WERI-Rb-1 (cell line): ENCODE results near the gene B3GNT3.

Source experiments
- DNase-seq: peaks from one replicate; pipeline ENCODE4 v3.0.0-alpha.2; 2020
- H3K27ac ChIP-seq: fragments of 250-450 bp; sonication (Bioruptor Pico); 2 replicates; pipeline ENCODE4 v1.5.1; 2020; ENCODE audit warnings: mild to moderate bottlenecking, moderate library complexity
- H3K27me3 ChIP-seq: fragments of 250-450 bp; sonication (Bioruptor Pico); 2 replicates; pipeline ENCODE4 v1.5.1; 2021; ENCODE audit warnings: mild to moderate bottlenecking, low read depth, moderate library complexity; ENCODE audit not compliant: insufficient read depth, severe bottlenecking
- H3K36me3 ChIP-seq: fragments of 250-450 bp; sonication (Bioruptor Pico); 2 replicates; pipeline ENCODE4 v1.5.1; 2020; ENCODE audit warnings: mild to moderate bottlenecking, moderate library complexity
- H3K4me3 ChIP-seq: 2 replicates; pipeline ENCODE4 v1.5.1; 2011; ENCODE audit warnings: low read depth, mild to moderate bottlenecking, control low read depth, low read length
- H3K9me3 ChIP-seq: fragments of 250-450 bp; sonication (Bioruptor Pico); 2 replicates; pipeline ENCODE4 v1.5.1; 2021; ENCODE audit warnings: mild to moderate bottlenecking, moderate library complexity; ENCODE audit not compliant: severe bottlenecking
- TF ChIP-seq, protein P1 (sequence below): IDR thresholded peaks from 2 replicates; pipeline ENCODE4 v1.5.1; 2011; ENCODE audit warnings: low read depth, mild to moderate bottlenecking, control low read depth, inconsistent platforms, low read length

B3GNT3 gene

DNA sequence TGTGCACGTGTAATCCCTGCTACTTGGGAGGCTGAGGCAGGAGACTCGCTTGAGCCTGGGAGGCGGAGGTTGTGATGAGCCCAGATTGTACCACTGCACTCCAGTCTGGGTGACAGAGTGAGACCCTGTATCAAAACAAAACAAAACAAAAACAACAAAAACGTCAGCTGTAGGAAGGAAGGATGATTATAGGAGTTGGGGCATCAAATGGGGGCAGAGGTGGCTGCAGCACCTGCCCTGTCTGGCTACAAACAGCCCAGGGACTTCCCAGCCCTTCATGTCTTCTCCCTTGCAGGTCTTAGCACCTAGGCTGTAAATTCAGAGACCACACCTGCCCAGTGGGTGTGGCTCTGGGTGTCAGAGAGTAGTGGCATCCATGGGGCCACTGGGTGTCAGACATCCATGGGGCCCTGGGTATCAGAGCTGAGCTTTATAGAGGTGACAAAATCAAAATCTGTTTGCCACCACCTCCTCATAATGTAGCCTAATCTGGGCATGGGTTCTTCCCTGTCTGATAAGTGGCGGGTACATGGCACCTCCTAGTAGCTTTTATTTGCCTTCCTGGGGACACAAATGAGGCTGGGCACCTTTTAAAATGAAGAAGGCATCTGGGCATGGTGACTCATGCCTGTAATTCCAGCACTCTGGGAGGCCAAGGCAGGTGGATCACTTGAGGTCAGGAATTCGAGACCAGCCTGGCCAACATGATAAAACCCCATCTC, 4.7 kb upstream of the B3GNT3 start:
- TF ChIP-seq, protein P1, sequence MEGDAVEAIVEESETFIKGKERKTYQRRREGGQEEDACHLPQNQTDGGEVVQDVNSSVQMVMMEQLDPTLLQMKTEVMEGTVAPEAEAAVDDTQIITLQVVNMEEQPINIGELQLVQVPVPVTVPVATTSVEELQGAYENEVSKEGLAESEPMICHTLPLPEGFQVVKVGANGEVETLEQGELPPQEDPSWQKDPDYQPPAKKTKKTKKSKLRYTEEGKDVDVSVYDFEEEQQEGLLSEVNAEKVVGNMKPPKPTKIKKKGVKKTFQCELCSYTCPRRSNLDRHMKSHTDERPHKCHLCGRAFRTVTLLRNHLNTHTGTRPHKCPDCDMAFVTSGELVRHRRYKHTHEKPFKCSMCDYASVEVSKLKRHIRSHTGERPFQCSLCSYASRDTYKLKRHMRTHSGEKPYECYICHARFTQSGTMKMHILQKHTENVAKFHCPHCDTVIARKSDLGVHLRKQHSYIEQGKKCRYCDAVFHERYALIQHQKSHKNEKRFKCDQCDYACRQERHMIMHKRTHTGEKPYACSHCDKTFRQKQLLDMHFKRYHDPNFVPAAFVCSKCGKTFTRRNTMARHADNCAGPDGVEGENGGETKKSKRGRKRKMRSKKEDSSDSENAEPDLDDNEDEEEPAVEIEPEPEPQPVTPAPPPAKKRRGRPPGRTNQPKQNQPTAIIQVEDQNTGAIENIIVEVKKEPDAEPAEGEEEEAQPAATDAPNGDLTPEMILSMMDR = no peak
- Histone ChIP-seq H3K27me3 (no peaks in the 10 kb centered on the region), H3K9me3 (no peaks in the 10 kb centered on the region), H3K27ac (no peak overlapping the region), H3K4me3 (no peak overlapping the region), H3K36me3 (no peaks in the 10 kb centered on the region)
- no peak for DNase-seq

DNA sequence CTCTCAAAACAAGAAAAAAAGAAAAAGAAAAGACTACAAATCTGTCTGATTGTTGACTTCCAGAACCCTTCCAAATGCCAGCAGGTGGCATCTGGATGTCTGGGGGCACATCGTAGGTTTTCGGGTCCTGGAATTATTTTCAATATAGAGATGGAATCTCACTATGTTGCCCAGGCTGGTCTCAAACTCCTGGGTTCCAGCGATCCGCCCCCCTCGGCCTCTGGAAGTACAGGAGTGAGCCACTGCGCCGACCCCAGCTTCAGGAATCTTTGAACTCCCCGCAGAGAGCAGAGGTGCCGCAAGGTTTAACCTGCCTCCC, 567 bp upstream of the B3GNT3 start:
- no peaks in the 10 kb centered on the region for H3K36me3 ChIP-seq
- H3K27me3 ChIP-seq = no peaks in the 10 kb centered on the region
- no peak overlapping the region for H3K4me3 ChIP-seq
- TF ChIP-seq, protein P1 = no peak
- no peak overlapping the region for H3K27ac ChIP-seq
- DNase-seq = no peak
- H3K9me3 ChIP-seq = no peaks in the 10 kb centered on the region

DNA sequence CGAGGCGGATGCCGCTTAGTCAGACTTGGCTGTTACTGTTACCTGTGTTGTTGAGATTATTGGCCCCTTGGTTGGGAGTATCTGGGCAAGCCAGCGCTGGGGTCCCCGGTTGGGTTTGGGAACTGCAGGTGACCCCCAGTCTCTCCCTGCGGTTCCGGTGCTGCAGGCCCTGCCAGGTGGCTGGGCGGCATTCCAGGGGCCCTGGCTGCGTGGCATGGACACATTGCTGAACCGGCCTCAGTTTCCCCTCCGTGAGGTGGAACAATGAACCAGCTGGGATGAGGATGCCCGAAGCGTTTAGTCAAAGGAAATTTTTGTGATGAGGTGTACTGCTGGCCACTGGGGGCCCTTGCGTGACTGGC, 538 bp downstream of the B3GNT3 start:
- H3K9me3 ChIP-seq = no peaks in the 10 kb centered on the region
- no peak overlapping the region for H3K27ac ChIP-seq
- H3K4me3 ChIP-seq = no peak overlapping the region
- TF ChIP-seq, protein P1 = no peak
- no peaks in the 10 kb centered on the region for H3K36me3 ChIP-seq
- no peaks in the 10 kb centered on the region for H3K27me3 ChIP-seq
- no peak for DNase-seq

DNA sequence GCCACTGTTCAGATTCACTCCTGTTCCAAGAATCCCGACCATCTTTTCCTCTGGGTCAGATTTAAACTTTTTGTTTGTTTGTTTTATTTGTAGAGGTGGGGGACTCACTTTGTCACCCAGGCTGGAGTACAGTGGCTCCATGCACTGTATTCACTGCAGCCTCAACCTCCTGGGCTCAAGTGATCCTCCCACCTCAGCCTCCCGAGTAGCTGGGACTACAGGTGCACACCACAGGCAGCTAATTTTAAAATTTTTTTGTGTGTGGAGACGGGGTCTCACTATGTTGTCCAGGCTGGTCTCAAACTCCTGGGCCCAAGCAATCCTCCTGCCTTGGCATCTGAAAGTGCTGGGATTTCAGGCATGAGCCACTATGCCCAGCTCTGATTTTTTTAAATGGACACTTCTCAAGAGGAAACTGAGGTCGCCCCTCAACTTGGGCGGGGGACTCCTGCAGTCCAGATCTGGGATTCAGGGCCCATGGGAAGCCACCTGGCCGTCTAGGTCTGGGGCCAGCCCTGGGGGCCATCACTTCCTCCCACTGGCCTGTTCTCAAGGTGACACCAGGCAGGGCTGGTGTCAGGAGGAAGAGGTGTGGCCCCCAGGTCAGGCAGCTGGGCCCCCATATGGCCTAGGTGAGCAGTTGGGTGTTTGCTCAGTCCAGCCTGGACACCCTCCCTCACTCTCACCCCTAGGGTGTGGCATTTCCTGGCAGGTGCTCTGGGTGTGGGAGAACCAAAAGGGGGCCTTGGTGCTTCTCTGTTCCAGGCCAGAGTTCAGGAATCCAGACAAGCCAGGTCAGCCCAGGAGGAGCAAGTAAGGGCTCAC, 1.3 kb downstream of the B3GNT3 start:
- Histone ChIP-seq H3K4me3 (no peak overlapping the region), H3K27me3 (no peaks in the 10 kb centered on the region), H3K27ac (no peak overlapping the region), H3K9me3 (no peaks in the 10 kb centered on the region), H3K36me3 (no peaks in the 10 kb centered on the region)
- DNase-seq = no peak
- TF ChIP-seq, protein P1 = no peak

DNA sequence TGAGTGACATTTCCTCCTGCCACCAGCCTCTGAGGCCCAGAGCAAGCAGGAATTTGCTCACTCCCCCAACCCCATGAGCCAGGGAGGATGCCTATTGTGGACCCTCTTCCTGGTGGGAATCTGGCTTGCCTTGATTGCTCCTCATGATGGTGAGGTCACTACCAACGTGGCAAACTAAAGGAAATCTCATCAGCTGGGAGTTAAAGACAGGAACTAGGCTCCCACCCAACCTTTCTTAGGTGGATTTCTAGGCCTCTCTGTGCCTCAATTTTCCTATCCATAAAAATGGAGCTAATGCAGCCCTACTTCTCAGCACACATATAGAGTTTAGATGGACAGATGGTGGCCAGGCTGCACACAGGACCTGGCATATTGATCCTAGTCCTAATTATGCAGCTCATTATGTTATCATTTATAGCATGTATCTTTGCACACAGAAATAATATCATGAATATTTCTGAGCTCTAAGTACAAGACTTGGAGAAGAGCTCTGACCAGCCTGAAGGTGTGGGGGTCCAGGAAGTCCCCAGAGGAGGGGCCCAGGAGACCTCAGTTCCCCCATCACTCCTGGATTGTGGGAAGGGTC, 2.0 kb downstream of the B3GNT3 start:
- DNase-seq = no peak
- no peaks in the 10 kb centered on the region for H3K9me3 ChIP-seq
- TF ChIP-seq, protein P1 = no peak
- H3K27ac ChIP-seq = no peak overlapping the region
- no peaks in the 10 kb centered on the region for H3K36me3 ChIP-seq
- H3K4me3 ChIP-seq = no peak overlapping the region
- H3K27me3 ChIP-seq = no peaks in the 10 kb centered on the region
